ENCODE measurements around the gene LRRC32.

- TF ChIP-seq POLR2A (IDR thresholded peaks at IDR 0.05) = no peak
- TF ChIP-seq, protein P1, sequence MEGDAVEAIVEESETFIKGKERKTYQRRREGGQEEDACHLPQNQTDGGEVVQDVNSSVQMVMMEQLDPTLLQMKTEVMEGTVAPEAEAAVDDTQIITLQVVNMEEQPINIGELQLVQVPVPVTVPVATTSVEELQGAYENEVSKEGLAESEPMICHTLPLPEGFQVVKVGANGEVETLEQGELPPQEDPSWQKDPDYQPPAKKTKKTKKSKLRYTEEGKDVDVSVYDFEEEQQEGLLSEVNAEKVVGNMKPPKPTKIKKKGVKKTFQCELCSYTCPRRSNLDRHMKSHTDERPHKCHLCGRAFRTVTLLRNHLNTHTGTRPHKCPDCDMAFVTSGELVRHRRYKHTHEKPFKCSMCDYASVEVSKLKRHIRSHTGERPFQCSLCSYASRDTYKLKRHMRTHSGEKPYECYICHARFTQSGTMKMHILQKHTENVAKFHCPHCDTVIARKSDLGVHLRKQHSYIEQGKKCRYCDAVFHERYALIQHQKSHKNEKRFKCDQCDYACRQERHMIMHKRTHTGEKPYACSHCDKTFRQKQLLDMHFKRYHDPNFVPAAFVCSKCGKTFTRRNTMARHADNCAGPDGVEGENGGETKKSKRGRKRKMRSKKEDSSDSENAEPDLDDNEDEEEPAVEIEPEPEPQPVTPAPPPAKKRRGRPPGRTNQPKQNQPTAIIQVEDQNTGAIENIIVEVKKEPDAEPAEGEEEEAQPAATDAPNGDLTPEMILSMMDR (IDR thresholded peaks at IDR 0.05) = no peak
These were observed 38.8 kb downstream of the LRRC32 start for GRCh38 chr11:76631566-76632308.
